Endothelial cell of umbilical vein (primary cell): Measurements from ENCODE around the gene SRCIN1.

Experiments
- CTCF ChIP-seq, 2 donors: IDR thresholded peaks; 1 replicate in 1 of 2; 2 replicates in 1 of 2; pipeline ENCODE4 v1.5.1; 2011; ENCODE audit warnings: low read length in 2 of 2, mild to moderate bottlenecking in 2 of 2, moderate library complexity in 2 of 2, control low read depth in 1 of 2, inconsistent platforms in 1 of 2, low read depth in 1 of 2; ENCODE audit not compliant: insufficient read depth in 1 of 2; ENCODE audit errors: extremely low read depth in 1 of 2
- EZH2 ChIP-seq: IDR thresholded peaks from 2 replicates; pipeline ENCODE4 v1.6.1; 2012; ENCODE audit warnings: borderline replicate concordance, low read depth, mild to moderate bottlenecking, moderate library complexity, low read length, inconsistent platforms; ENCODE audit not compliant: severe bottlenecking
- FOS ChIP-seq: IDR thresholded peaks from 2 replicates; pipeline ENCODE4 v1.6.1; 2011; ENCODE audit warnings: mild to moderate bottlenecking, low read length, moderate library complexity, borderline replicate concordance; ENCODE audit not compliant: insufficient read depth
- JUN ChIP-seq: IDR thresholded peaks from 2 replicates; pipeline ENCODE4 v1.6.1; 2011; ENCODE audit warnings: borderline replicate concordance, low read depth; ENCODE audit not compliant: insufficient read length, insufficient read depth
- MAX ChIP-seq: IDR thresholded peaks from 2 replicates; pipeline ENCODE4 v1.6.1; 2011; ENCODE audit not compliant: insufficient read depth, insufficient read length
- MYC ChIP-seq: IDR thresholded peaks from one replicate; pipeline ENCODE4 v1.6.1; 2011; ENCODE audit warnings: mild to moderate bottlenecking, low read depth, low read length
- POLR2A ChIP-seq: IDR thresholded peaks from 2 replicates; pipeline ENCODE4 v1.6.1; 2012; ENCODE audit warnings: low read depth, mild to moderate bottlenecking, control low read depth, low read length
- POLR2AphosphoS5 ChIP-seq: IDR thresholded peaks from 2 replicates; pipeline ENCODE4 v1.6.1; 2012; ENCODE audit warnings: low read depth, mild to moderate bottlenecking, control low read depth, low read length, moderate library complexity; ENCODE audit not compliant: insufficient read depth

GRCh38 chr17:38583176-38583575 lies 22.6 kb downstream of the SRCIN1 start:
- TF ChIP-seq MAX (no peak), CTCF (IDR thresholded peaks at IDR 0.05; ENCODE audit: extremely low read depth in 1 of 2, insufficient read depth in 1 of 2, low read depth in 1 of 2, low read length in 2 of 2) (no peak), FOS (no peak), POLR2AphosphoS5 (no peak), EZH2 (no peak), POLR2A (no peak), JUN (no peak), MYC (no peak)
